Brain microvascular endothelial cell (primary cell): ENCODE measurements around the gene ARMC9.
A peak's percentile ranks its signal among the peaks of the same experiment; 100 is the strongest.

Experiments
- DNase-seq: peaks from one replicate; pipeline ENCODE4 v3.0.0-alpha.2; 2020
- H3K27ac ChIP-seq: fragments of 250-450 bp; sonication (Bioruptor Pico); 2 replicates; pipeline ENCODE4 v1.5.1; 2020; ENCODE audit warnings: mild to moderate bottlenecking, moderate library complexity
- H3K27me3 ChIP-seq: fragments of 250-450 bp; sonication (Bioruptor Pico); replicated peaks from 2 replicates; pipeline ENCODE4 v1.5.1; 2020; ENCODE audit warnings: mild to moderate bottlenecking
- H3K36me3 ChIP-seq: fragments of 250-450 bp; sonication (Bioruptor Pico); replicated peaks from 2 replicates; pipeline ENCODE4 v1.5.1; 2020; ENCODE audit warnings: mild to moderate bottlenecking
- H3K4me3 ChIP-seq: 2 replicates; pipeline ENCODE4 v1.5.1; 2011; ENCODE audit warnings: low read depth, mild to moderate bottlenecking, control low read depth, low read length, moderate library complexity
- CTCF ChIP-seq: IDR thresholded peaks from 2 replicates; pipeline ENCODE4 v1.5.1; 2011; ENCODE audit warnings: low read depth, mild to moderate bottlenecking, moderate library complexity, low read length, control low read depth, inconsistent platforms; ENCODE audit errors: missing control alignments
- in situ Hi-C: cut with HindIII; loops from 2 replicates; pipeline ENCODE4 v1.10.0; 2017; ENCODE audit warnings: low sequenced_read_pairs, low pct_ligation_motif_present

Gene ARMC9

GRCh38 chr2:231295363-231295655, 96.9 kb downstream of the ARMC9 start:
- no peak overlapping the region for H3K27ac ChIP-seq
- DNase-seq: no peak
- no peak overlapping the region for H3K4me3 ChIP-seq
- in situ Hi-C loops: no loop called here
- TF ChIP-seq CTCF: no peak
- peaks cover 36% of the 10 kb centered on the region for H3K36me3 ChIP-seq
- H3K27me3 ChIP-seq: no peaks in the 10 kb centered on the region

GRCh38 chr2:231296401-231296974, 98.1 kb downstream of the ARMC9 start:
- no peak overlapping the region for H3K27ac ChIP-seq
- no peak for TF ChIP-seq CTCF
- H3K36me3 ChIP-seq: peaks cover 31% of the 10 kb centered on the region
- H3K27me3 ChIP-seq: no peaks in the 10 kb centered on the region
- H3K4me3 ChIP-seq: no peak overlapping the region
- DNase-seq: no peak
- in situ Hi-C loops: no loop called here

GRCh38 chr2:231297108-231297908, 98.9 kb downstream of the ARMC9 start:
- H3K27me3 ChIP-seq: no peaks in the 10 kb centered on the region
- peak; percentile 45 for DNase-seq
- peaks cover 26% of the 10 kb centered on the region for H3K36me3 ChIP-seq
- no peak overlapping the region for H3K27ac ChIP-seq
- H3K4me3 ChIP-seq: no peak overlapping the region
- in situ Hi-C loops: no loop called here
- TF ChIP-seq CTCF: peak; percentile 88

GRCh38 chr2:231298091-231298490, 99.7 kb downstream of the ARMC9 start:
- H3K27me3 ChIP-seq: no peaks in the 10 kb centered on the region
- no peak overlapping the region for H3K27ac ChIP-seq
- DNase-seq: no peak
- in situ Hi-C loops: no loop called here
- H3K4me3 ChIP-seq: no peak overlapping the region
- H3K36me3 ChIP-seq: peaks cover 22% of the 10 kb centered on the region
- no peak for TF ChIP-seq CTCF

- Histone ChIP-seq H3K27ac (no peak overlapping the region), H3K36me3 (peaks cover 16% of the 10 kb centered on the region), H3K4me3 (no peak overlapping the region), H3K27me3 (no peaks in the 10 kb centered on the region)
- no peak for DNase-seq
- in situ Hi-C loops: no loop called here
- no peak for TF ChIP-seq CTCF
Measured at GRCh38 chr2:231299267-231299666, 100.8 kb downstream of the ARMC9 start.
